IMR-90 (cell line): ENCODE data around the gene SYN1. TPM values are rescaled to one million over a fixed set of nuclear protein-coding genes. Genes with fewer than 3 reads are reported as not detected.

Source experiments
- ATAC-seq: fragments of 200-7000 bp; cut with Tn5 transposase; 2 replicates; pipeline ENCODE4 v1.9.1; 2020; ENCODE audit warnings: low read depth, mild to moderate bottlenecking, moderate library complexity
- BruUV-seq: library from RNA; stranded (reverse); fragments of 400-500 nt; replicated peaks from 2 replicates; lab custom pipeline; 2021; lab: Mats Ljungman, UMichigan
- CTCF ChIA-PET: fragments of 300-600 bp; formaldehyde crosslinking; extraction: SDS; loops from one replicate; lab custom pipeline; 2021; ENCODE audit warnings: antibody characterized with exemption; lab: Yijun Ruan, JAX
- POLR2A ChIA-PET: fragments of 300-600 bp; sonication (Branson Sonifier 250); formaldehyde crosslinking; loops from one replicate; lab custom pipeline; 2022; ENCODE audit warnings: antibody characterized with exemption; ENCODE audit not compliant: unreplicated experiment; lab: Charles Lee
- DNase-seq: peaks from one replicate; pipeline ENCODE4 v3.0.0; 2013
- H2AFZ ChIP-seq: replicated peaks from 2 replicates; pipeline ENCODE3; 2013; ENCODE audit warnings: low read length, mild to moderate bottlenecking; ENCODE audit not compliant: poor library complexity
- H2AK5ac ChIP-seq: 2 replicates; pipeline ENCODE4 v1.6.1; 2013; ENCODE audit warnings: low read depth, low read length, inconsistent platforms
- H2AK9ac ChIP-seq: replicated peaks from 2 replicates; pipeline ENCODE3; 2013; ENCODE audit warnings: mild to moderate bottlenecking, low read depth, low read length, moderate library complexity; ENCODE audit not compliant: poor library complexity
- H2BK120ac ChIP-seq: 2 replicates; pipeline ENCODE4 v1.6.1; 2013; ENCODE audit warnings: low read depth, low read length, inconsistent platforms
- H2BK15ac ChIP-seq: 3 replicates; pipeline ENCODE4 v1.6.1; 2013; ENCODE audit warnings: low read depth, low read length, inconsistent platforms
- H2BK20ac ChIP-seq: 2 replicates; pipeline ENCODE4 v1.6.1; 2013; ENCODE audit warnings: low read depth, mild to moderate bottlenecking, inconsistent platforms, low read length, moderate library complexity
- H2BK5ac ChIP-seq: 2 replicates; pipeline ENCODE4 v1.6.1; 2013; ENCODE audit warnings: mild to moderate bottlenecking, low read depth, low read length, inconsistent platforms; ENCODE audit not compliant: poor library complexity, severe bottlenecking
- H3K14ac ChIP-seq: replicated peaks from 2 replicates; pipeline ENCODE4 v1.6.1; 2013; ENCODE audit warnings: low read depth, low read length, inconsistent platforms
- H3K18ac ChIP-seq: 2 replicates; pipeline ENCODE4 v1.6.1; 2013; ENCODE audit warnings: low read depth, low read length, control low read depth
- H3K23ac ChIP-seq: 2 replicates; pipeline ENCODE4 v1.6.1; 2013; ENCODE audit warnings: low read depth, low read length, inconsistent platforms
- H3K27ac ChIP-seq: 2 replicates; pipeline ENCODE4 v1.5.1; 2013; ENCODE audit warnings: mild to moderate bottlenecking, control low read depth, low read length; ENCODE audit not compliant: insufficient read depth
- H3K27me3 ChIP-seq: 2 replicates; pipeline ENCODE4 v1.6.1; 2013; ENCODE audit warnings: low read length; ENCODE audit not compliant: control insufficient read depth, insufficient read depth
- H3K36me3 ChIP-seq: 2 replicates; pipeline ENCODE4 v1.6.1; 2013; ENCODE audit warnings: low read length, mixed read lengths; ENCODE audit not compliant: control insufficient read depth, insufficient read depth
- H3K4ac ChIP-seq: 2 replicates; pipeline ENCODE4 v1.6.1; 2013; ENCODE audit warnings: low read depth, low read length, inconsistent platforms
- H3K4me1 ChIP-seq: 2 replicates; pipeline ENCODE4 v1.6.1; 2013; ENCODE audit warnings: low read length, mixed read lengths; ENCODE audit not compliant: control insufficient read depth, insufficient read depth
- H3K4me2 ChIP-seq: 2 replicates; pipeline ENCODE4 v1.6.1; 2013; ENCODE audit warnings: low read depth, mild to moderate bottlenecking, control low read depth, low read length, moderate library complexity
- H3K4me3 ChIP-seq: 2 replicates; pipeline ENCODE4 v1.5.1; 2013; ENCODE audit warnings: low read depth, mild to moderate bottlenecking, control low read depth, low read length, moderate library complexity; ENCODE audit not compliant: insufficient read depth
- H3K56ac ChIP-seq: 2 replicates; pipeline ENCODE4 v1.6.1; 2013; ENCODE audit warnings: low read length, inconsistent platforms; ENCODE audit not compliant: insufficient read depth; ENCODE audit errors: extremely low read depth
- H3K79me1 ChIP-seq, 2 experiments: 2 replicates each; pipeline ENCODE4 v1.6.1; 2013; ENCODE audit warnings: low read length in 2 of 2, inconsistent platforms in 1 of 2, low read depth in 1 of 2
- H3K9ac ChIP-seq: 2 replicates; pipeline ENCODE4 v1.6.1; 2013; ENCODE audit warnings: low read depth, low read length, control low read depth
- H3K9me1 ChIP-seq: 2 replicates; pipeline ENCODE4 v1.6.1; 2013; ENCODE audit warnings: low read length, inconsistent platforms; ENCODE audit not compliant: insufficient read depth
- H3K9me3 ChIP-seq: 2 replicates; pipeline ENCODE4 v1.6.1; 2013; ENCODE audit warnings: low read length; ENCODE audit not compliant: control insufficient read depth, insufficient read depth
- H4K20me1 ChIP-seq: 2 replicates; pipeline ENCODE4 v1.6.1; 2013; ENCODE audit warnings: low read length, inconsistent platforms; ENCODE audit not compliant: insufficient read depth
- H4K5ac ChIP-seq: 2 replicates; pipeline ENCODE4 v1.6.1; 2013; ENCODE audit warnings: mild to moderate bottlenecking, low read depth, low read length, control low read depth
- H4K8ac ChIP-seq, 2 experiments: 2 replicates each; pipeline ENCODE4 v1.6.1; 2013; ENCODE audit warnings: low read depth in 2 of 2, low read length in 2 of 2, control low read depth in 1 of 2, inconsistent platforms in 1 of 2
- H4K91ac ChIP-seq: 2 replicates; pipeline ENCODE4 v1.6.1; 2013; ENCODE audit warnings: low read depth, low read length, inconsistent platforms; ENCODE audit not compliant: insufficient read depth
- CEBPB ChIP-seq: IDR thresholded peaks from 2 replicates; pipeline ENCODE4 v1.6.1; 2012; ENCODE audit warnings: low read depth, low read length, improper control_type of control experiment
- CHD1 ChIP-seq: IDR thresholded peaks from 2 replicates; pipeline ENCODE4 v1.6.1; 2012; ENCODE audit warnings: low read depth, low read length, improper control_type of control experiment
- CTCF ChIP-seq: conservative IDR thresholded peaks from 2 replicates; pipeline ENCODE4 v1.5.1; 2012; ENCODE audit warnings: mild to moderate bottlenecking, low read depth, low read length, improper control_type of control experiment
- FOS ChIP-seq: fragments of 150-350 bp; IDR thresholded peaks from 2 replicates; pipeline ENCODE4 v1.6.1; 2016; ENCODE audit warnings: low read depth, low read length
- MAFK ChIP-seq: IDR thresholded peaks from 2 replicates; pipeline ENCODE4 v1.6.1; 2012; ENCODE audit warnings: low read depth, low read length, improper control_type of control experiment
- MAZ ChIP-seq: IDR thresholded peaks from 2 replicates; pipeline ENCODE4 v1.6.1; 2012; ENCODE audit warnings: low read depth, mild to moderate bottlenecking, low read length, improper control_type of control experiment, moderate library complexity, borderline replicate concordance
- MXI1 ChIP-seq: IDR thresholded peaks from 2 replicates; pipeline ENCODE4 v1.6.1; 2012; ENCODE audit warnings: low read depth, mild to moderate bottlenecking, low read length, moderate library complexity, borderline replicate concordance
- NFE2L2 ChIP-seq: fragments of 150-350 bp; IDR thresholded peaks from 2 replicates; pipeline ENCODE4 v1.6.1; 2016; ENCODE audit warnings: low read depth, mild to moderate bottlenecking, low read length
- POLR2A ChIP-seq: IDR thresholded peaks from 2 replicates; pipeline ENCODE4 v1.6.1; 2012; ENCODE audit warnings: mild to moderate bottlenecking, low read depth, low read length
- RAD21 ChIP-seq: IDR thresholded peaks from 2 replicates; pipeline ENCODE4 v1.6.1; 2012; ENCODE audit warnings: low read length, improper control_type of control experiment
- RFX5 ChIP-seq: IDR thresholded peaks from 2 replicates; pipeline ENCODE4 v1.8.0; 2012; ENCODE audit warnings: low read depth, mild to moderate bottlenecking, low read length, moderate library complexity
- USF2 ChIP-seq: fragments of 150-350 bp; IDR thresholded peaks from 2 replicates; pipeline ENCODE4 v1.6.1; 2017; ENCODE audit warnings: mild to moderate bottlenecking, antibody characterized with exemption, low read length, low read depth
- WGBS, 2 experiments: methylation state at CpG; one replicate each; pipeline versions ENCODE4 v1.1.5 to v1.1.7; 2013; ENCODE audit warnings: missing lambda C conversion rate in 2 of 2; ENCODE audit not compliant: insufficient read length in 1 of 2; ENCODE audit errors: extremely low coverage in 2 of 2; 5-methylcytosine and 5-hydroxymethylcytosine counted together
- dilution Hi-C: fragments of 300-500 bp; cut with HindIII; formaldehyde crosslinking; loops from one replicate; pipeline ENCODE4 v1.14.3; 2018; ENCODE audit warnings: low sequenced_read_pairs; ENCODE audit not compliant: unreplicated experiment
- in situ Hi-C: fragments of 300-500 bp; cut with MboI; formaldehyde crosslinking; loops from 3 replicates; pipeline ENCODE4 v1.14.3; 2019; ENCODE audit warnings: low sequenced_read_pairs, inconsistent platforms, mixed read lengths
- intact Hi-C: fragments of 100-400 bp; cut with micrococcal nuclease; formaldehyde crosslinking; loops from 2 replicates; pipeline ENCODE4 v1.10.0; 2022
- polyA plus RNA-seq, 3 experiments: library from polyadenylated mRNA; depleted of rRNA; stranded (reverse); fragments of >200 nt; gene quantifications; 2 replicates each; pipeline ENCODE4 v1.2.3, GENCODE V29; 2012; ENCODE audit warnings: low replicate concordance in 1 of 3
- total RNA-seq: library from RNA; depleted of rRNA; stranded (reverse); fragments of >200 nt; gene quantifications from 2 replicates; pipeline ENCODE4 v1.2.3, GENCODE V29; 2012

SYN1 gene
- total and polyA plus RNA-seq, 2 of the 4 experiments (the other 2 are of a cell fraction): under 0.01 to 0.56 TPM

- TF ChIP-seq FOS: no peak
- no peak for TF ChIP-seq RAD21
Measured at GRCh38 chrX:47560179-47560933, 59.3 kb downstream of the SYN1 start (continued).

GRCh38 chrX:47558436-47558835, 61.2 kb downstream of the SYN1 start:
- CTCF ChIA-PET: no interaction called here

More at GRCh38 chrX:47558436-47558835, 61.2 kb downstream of the SYN1 start:
- Histone ChIP-seq H4K5ac (no peak overlapping the region), H3K79me1 (peaks cover 10 to 27% of the 10 kb centered on the region in 2 experiments), H3K4me3 (no peak overlapping the region), H2AFZ (no peak overlapping the region), H3K4me2 (no peak overlapping the region), H2BK5ac (no peak overlapping the region), H3K56ac (no peak overlapping the region), H3K9me1 (no peaks in the 10 kb centered on the region; the same call in 1 of the 2 replicates), H3K4me1 (0 out of 2 replicates have a peak, but pooled peaks cover 1% of the 10 kb centered on the region), H2BK20ac (no peak overlapping the region), H3K9me3 (no peaks in the 10 kb centered on the region), H2AK5ac (no peak overlapping the region), H3K18ac (no peak overlapping the region), H3K27ac (no peak overlapping the region), H3K27me3 (no peaks in the 10 kb centered on the region), H3K9ac (no peak overlapping the region), H2BK120ac (no peak overlapping the region), H4K20me1 (no peaks in the 10 kb centered on the region), H4K91ac (no peak overlapping the region), H2BK15ac (no peak overlapping the region), H3K4ac (no peak overlapping the region), H4K8ac (no peak overlapping the region), H3K23ac (no peak overlapping the region), H2AK9ac (no peak overlapping the region), H3K36me3 (peaks cover 3% of the 10 kb centered on the region), H3K14ac (no peak overlapping the region)
- POLR2A ChIA-PET: interaction anchor here (0.6 kb wide), 1 partner anchor 1800 kb away, joined by 5 read pairs; no protein-coding TSS in a partner anchor
- ATAC-seq (no peak), DNase-seq (no peak)
- intact Hi-C loops (no loop called here), dilution Hi-C loops (no loop called here), in situ Hi-C loops (no loop called here)
- TF ChIP-seq RFX5 (no peak), USF2 (no peak), CHD1 (no peak), CTCF (no peak), MAFK (no peak), POLR2A (no peak), FOS (no peak), RAD21 (no peak), CEBPB (no peak), MXI1 (no peak), MAZ (no peak), NFE2L2 (no peak)
- BruUV-seq: no TSS peak
- WGBS, 2 experiments: no CpG with 5 or more reads among the region's 3 CpGs
